HL-60 (cell line): Measurements from ENCODE around the gene BRD4.

Source experiments
- DNase-seq, 2 experiments: peaks; one replicate each; pipeline ENCODE4 v3.0.0-alpha.2; 2010 to 2020; ENCODE audit warnings: low read depth in 1 of 2, low spot score in 1 of 2
- H3K27ac ChIP-seq: fragments of 250-450 bp; sonication (Bioruptor Pico); replicated peaks from 2 replicates; pipeline ENCODE4 v1.5.1; 2020; ENCODE audit warnings: mild to moderate bottlenecking, moderate library complexity
- H3K27me3 ChIP-seq: fragments of 250-450 bp; sonication (Bioruptor Pico); 2 replicates; pipeline ENCODE4 v1.5.1; 2021; ENCODE audit warnings: mild to moderate bottlenecking, moderate library complexity; ENCODE audit not compliant: insufficient read depth, poor library complexity, severe bottlenecking
- H3K4me3 ChIP-seq: replicated peaks from 2 replicates; pipeline ENCODE4 v1.5.1; 2011; ENCODE audit warnings: mild to moderate bottlenecking, control low read depth, low read length; ENCODE audit not compliant: insufficient read depth
- CTCF ChIP-seq: IDR thresholded peaks from one replicate; pipeline ENCODE4 v1.5.1; 2011; ENCODE audit warnings: low read length, control low read depth, inconsistent platforms; ENCODE audit not compliant: insufficient read depth
- GABPA ChIP-seq: IDR thresholded peaks from 2 replicates; pipeline ENCODE4 v1.6.1; 2012; ENCODE audit warnings: low read depth
- POLR2AphosphoS5 ChIP-seq: IDR thresholded peaks from 2 replicates; pipeline ENCODE4 v1.6.1; 2012; ENCODE audit warnings: low read depth
- REST ChIP-seq: IDR thresholded peaks from 2 replicates; pipeline ENCODE4 v1.6.1; 2012; ENCODE audit warnings: low read depth; ENCODE audit not compliant: insufficient replicate concordance
- SPI1 ChIP-seq: IDR thresholded peaks from 2 replicates; pipeline ENCODE4 v1.6.1; 2012; ENCODE audit warnings: low read depth, mild to moderate bottlenecking, borderline replicate concordance

BRD4 gene

GRCh38 chr19:15241259-15241910, 91.0 kb downstream of the BRD4 start:
- Histone ChIP-seq H3K4me3 (no peak overlapping the region), H3K27ac (no peak overlapping the region), H3K27me3 (no peaks in the 10 kb centered on the region)
- TF ChIP-seq REST (no peak), CTCF (no peak), GABPA (no peak), SPI1 (no peak), POLR2AphosphoS5 (no peak)
- no peak for DNase-seq

GRCh38 chr19:15240515-15240914, 91.8 kb downstream of the BRD4 start:
- TF ChIP-seq POLR2AphosphoS5 (no peak), CTCF (no peak), SPI1 (no peak), REST (no peak), GABPA (no peak)
- DNase-seq, result no peak
- Histone ChIP-seq H3K27ac (no peak overlapping the region), H3K4me3 (no peak overlapping the region), H3K27me3 (no peaks in the 10 kb centered on the region)

GRCh38 chr19:15239337-15239949, 92.9 kb downstream of the BRD4 start:
- no peak overlapping the region for H3K27ac ChIP-seq
- no peak for DNase-seq
- no peaks in the 10 kb centered on the region for H3K27me3 ChIP-seq
- no peak overlapping the region for H3K4me3 ChIP-seq
- no peak for TF ChIP-seq REST
- no peak for TF ChIP-seq CTCF
- TF ChIP-seq POLR2AphosphoS5, result no peak
- no peak for TF ChIP-seq SPI1
- no peak for TF ChIP-seq GABPA
